Activated naive CD4-positive, alpha-beta T cell treated with anti-CD3 and anti-CD28 coated beads, Interleukin-2, amount 50 U/mL, for 16 hours (primary cell): Measurements from ENCODE around the gene PCDHA5.
"Not testable (repeated sequence)": the region's sequence is repeated elsewhere in the genome, so short reads cannot be mapped to it uniquely, and the experiment has no call there.

ENCODE experiments used
- DNase-seq: peaks from one replicate; pipeline ENCODE4 v3.0.0-alpha.2; 2020

PCDHA5 gene

DNA sequence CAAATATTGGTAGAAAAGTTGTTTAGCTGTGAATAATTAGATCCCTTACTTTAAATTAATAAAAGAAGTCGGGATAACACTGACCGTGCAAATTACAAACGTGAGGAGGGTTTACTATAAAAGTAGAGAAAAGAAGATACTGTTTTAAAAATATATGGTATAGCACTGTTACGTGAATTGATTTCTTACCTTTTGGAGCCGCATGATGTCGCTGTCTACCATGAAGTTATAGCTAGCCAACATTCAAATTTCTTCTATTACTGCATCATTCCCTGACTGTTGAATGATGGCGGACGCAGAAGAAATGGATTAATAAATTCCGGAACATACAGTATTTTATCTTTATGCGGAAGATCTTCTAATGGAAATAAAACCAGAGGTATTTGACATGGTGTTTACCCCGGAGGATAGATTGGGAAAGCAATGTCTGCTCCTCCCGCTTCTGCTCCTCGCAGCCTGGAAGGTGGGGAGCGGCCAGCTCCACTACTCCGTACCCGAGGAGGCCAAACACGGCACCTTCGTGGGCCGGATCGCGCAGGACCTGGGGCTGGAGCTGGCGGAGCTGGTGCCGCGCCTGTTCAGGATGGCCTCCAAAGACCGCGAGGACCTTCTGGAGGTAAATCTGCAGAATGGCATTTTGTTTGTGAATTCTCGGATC lies 6.4 kb downstream of the PCDHA5 start, which contains the start of gene PCDHA6:
TSS of gene PCDHA6 (plus strand) at position 257 of the 658 bp plus-strand sequence. CDS start at position 389, 132 bp downstream.
- DNase-seq: no peak

GRCh38 chr5:140828362-140828737 lies 6.9 kb downstream of the PCDHA5 start:
- no peak for DNase-seq

DNA sequence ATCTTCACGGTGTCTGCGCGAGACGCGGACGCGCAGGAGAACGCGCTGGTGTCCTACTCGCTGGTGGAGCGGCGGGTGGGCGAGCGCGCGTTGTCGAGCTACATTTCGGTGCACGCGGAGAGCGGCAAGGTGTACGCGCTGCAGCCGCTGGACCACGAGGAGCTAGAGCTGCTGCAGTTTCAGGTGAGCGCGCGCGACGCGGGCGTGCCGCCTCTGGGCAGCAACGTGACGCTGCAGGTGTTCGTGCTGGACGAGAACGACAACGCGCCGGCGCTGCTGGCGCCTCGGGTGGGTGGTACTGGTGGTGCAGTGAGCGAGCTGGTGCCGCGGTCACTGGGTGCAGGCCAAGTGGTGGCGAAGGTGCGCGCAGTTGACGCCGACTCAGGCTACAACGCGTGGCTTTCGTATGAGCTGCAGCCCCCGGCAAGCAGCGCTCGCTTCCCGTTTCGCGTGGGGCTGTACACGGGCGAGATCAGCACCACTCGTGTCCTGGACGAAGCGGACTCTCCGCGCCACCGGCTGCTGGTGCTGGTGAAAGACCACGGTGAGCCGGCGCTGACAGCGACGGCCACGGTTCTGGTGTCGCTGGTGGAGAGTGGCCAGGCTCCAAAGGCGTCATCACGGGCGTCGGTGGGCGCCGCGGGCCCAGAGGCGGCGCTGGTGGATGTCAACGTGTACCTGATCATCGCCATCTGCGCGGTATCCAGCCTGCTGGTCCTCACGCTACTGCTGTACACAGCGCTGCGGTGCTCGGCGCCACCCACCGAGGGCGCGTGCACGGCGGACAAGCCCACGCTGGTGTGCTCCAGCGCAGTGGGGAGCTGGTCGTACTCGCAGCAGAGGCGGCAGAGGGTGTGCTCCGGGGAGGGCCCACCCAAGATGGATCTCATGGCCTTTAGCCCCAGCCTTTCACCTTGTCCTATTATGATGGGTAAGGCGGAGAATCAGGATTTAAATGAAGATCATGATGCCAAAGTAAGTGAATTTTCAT lies 8.4 kb downstream of the PCDHA5 start:
- DNase-seq: not testable (repeated sequence)

DNA sequence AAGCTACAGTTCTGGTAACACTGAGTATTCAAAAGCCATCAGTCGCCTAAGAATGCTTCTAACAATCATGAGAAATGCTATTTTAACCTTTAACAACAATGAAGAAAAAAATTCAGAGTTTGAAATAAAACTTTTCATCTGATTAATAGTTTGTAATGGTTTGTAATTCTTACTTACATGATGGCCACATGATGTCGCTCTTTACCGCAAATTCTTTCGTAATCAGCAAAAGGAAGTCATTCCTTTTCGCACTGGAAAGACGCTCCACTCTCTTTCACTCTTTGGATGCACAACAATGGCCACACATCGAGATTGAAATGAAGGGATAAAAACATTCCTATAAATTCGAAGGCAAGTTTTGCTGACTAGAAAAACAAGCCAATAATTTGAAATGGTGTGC lies 12.6 kb downstream of the PCDHA5 start, which contains the start of gene PCDHA7:
TSS of gene PCDHA7 (plus strand) at position 277 of the 400 bp plus-strand sequence. CDS start at position 392, 115 bp downstream.
- DNase-seq: no peak

- not testable (repeated sequence) for DNase-seq
Measured at GRCh38 chr5:140834439-140835008, 13.1 kb downstream of the PCDHA5 start.

DNA sequence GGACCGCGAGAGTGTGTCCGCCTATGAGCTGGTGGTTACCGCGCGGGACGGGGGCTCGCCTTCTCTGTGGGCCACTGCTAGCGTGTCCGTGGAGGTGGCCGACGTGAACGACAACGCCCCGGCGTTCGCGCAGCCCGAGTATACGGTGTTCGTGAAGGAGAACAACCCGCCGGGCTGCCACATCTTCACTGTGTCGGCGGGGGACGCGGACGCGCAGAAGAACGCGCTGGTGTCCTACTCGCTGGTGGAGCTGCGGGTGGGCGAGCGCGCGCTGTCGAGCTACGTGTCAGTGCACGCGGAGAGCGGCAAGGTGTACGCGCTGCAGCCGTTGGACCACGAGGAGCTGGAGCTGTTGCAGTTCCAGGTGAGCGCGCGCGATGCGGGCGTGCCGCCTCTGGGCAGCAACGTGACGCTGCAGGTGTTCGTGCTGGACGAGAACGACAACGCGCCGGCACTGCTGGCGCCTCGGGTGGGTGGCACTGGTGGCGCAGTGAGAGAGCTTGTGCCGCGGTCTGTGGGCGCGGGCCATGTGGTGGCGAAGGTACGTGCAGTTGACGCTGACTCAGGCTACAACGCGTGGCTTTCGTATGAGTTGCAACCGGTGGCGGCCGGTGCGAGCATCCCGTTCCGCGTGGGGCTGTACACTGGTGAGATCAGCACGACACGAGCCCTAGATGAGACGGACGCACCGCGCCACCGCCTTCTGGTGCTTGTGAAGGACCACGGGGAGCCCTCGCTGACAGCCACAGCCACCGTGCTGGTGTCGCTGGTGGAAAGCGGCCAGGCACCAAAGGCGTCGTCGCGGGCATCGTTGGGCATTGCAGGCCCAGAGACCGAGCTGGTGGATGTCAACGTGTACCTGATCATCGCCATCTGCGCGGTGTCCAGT lies 14.5 kb downstream of the PCDHA5 start:
- DNase-seq: no peak

DNA sequence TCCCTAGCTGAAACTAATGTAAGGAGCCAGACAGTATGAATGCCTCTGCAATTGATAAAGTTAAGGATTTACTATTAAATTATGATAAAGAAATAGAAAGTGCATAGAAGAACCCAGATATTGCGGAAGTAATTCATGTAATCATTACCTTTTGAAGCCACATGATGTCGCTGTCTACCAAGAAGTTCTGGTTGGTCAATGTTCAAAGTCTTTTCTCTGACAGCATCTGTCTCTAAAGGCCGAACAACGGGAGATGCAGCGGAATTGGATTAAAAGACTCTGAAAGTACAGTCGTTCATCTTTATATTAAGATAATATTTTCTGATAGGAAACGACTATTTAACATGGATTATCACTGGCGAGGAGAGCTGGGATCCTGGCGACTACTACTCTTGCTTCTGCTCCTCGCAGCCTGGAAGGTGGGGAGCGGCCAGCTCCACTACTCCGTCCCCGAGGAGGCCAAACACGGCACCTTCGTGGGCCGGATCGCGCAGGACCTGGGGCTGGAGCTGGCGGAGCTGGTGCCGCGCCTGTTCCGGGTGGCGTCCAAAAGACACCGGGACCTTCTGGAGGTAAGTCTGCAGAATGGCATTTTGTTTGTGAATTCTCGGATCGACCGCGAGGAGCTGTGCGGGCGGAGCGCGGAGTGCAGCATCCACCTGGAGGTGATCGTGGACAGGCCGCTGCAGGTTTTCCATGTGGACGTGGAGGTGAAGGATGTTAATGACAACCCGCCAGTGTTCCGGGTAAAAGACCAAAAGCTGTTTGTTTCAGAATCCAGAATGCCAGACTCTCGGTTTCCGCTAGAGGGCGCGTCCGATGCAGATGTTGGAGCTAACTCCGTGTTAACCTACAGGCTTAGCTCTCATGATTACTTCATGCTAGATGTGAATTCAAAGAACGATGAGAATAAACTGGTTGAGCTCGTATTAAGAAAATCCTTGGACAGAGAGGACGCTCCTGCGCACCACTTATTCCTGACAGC lies 19.9 kb downstream of the PCDHA5 start, which contains the start of gene PCDHA8:
TSS of gene PCDHA8 (plus strand) at position 210 of the 985 bp plus-strand sequence. CDS start at position 345, 135 bp downstream.
- no peak for DNase-seq

- no peak for DNase-seq
Measured at GRCh38 chr5:140842798-140843733, 21.7 kb downstream of the PCDHA5 start.

DNA sequence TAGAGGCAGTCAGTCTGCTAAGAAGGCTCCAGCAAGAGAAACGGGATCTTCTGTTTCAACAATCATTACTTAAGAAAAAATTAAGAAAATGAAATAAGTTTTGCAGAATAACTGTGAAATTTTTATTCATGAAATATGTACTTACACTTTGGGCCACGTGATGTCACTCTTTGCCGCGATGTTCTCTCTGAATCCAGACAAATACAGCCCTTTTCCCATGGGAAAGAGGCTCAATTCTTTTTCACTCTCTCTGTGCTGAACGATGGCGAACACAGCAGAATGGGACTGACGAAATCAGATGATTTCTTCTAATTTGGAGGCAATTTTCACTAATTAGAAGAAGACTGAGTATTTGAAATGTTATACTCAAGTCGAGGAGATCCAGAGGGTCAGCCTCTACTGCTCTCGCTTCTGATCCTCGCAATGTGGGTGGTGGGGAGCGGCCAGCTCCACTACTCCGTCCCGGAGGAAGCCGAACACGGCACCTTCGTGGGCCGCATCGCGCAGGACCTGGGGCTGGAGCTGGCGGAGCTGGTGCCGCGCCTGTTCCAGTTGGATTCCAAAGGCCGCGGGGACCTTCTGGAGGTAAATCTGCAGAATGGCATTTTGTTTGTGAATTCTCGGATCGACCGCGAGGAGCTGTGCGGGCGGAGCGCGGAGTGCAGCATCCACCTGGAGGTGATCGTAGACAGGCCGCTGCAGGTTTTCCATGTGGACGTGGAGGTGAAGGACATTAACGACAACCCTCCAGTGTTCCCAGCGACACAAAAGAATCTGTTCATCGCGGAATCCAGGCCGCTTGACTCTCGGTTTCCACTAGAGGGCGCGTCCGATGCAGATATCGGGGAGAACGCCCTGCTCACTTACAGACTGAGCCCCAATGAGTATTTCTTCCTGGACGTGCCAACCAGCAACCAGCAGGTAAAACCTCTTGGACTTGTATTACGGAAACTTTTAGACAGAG lies 27.0 kb downstream of the PCDHA5 start, which contains the start of gene PCDHA9:
TSS of gene PCDHA9 (plus strand) at position 244 of the 964 bp plus-strand sequence. CDS start at position 358, 114 bp downstream.
- not testable (repeated sequence) for DNase-seq

- DNase-seq: not testable (repeated sequence)
Measured at GRCh38 chr5:140849831-140850634, 28.6 kb downstream of the PCDHA5 start.

GRCh38 chr5:140855772-140856674 lies 34.6 kb downstream of the PCDHA5 start, which contains the start of gene PCDHA10:
PCDHA10 (plus strand) TSS chr5:140855897; CDS start chr5:140856049, 152 bp downstream.
- no peak for DNase-seq

GRCh38 chr5:140857177-140857986 lies 36.0 kb downstream of the PCDHA5 start:
- no peak for DNase-seq

DNA sequence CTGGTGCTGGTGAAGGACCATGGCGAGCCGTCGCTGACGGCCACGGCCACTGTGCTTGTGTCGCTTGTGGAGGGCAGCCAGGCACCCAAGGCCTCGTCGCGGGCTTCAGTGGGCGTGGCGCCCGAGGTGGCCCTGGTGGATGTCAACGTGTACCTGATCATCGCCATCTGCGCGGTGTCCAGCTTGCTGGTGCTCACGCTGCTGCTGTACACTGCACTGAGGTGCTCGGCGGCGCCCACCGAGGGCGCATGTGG lies 36.5 kb downstream of the PCDHA5 start:
- no peak for DNase-seq

DNA sequence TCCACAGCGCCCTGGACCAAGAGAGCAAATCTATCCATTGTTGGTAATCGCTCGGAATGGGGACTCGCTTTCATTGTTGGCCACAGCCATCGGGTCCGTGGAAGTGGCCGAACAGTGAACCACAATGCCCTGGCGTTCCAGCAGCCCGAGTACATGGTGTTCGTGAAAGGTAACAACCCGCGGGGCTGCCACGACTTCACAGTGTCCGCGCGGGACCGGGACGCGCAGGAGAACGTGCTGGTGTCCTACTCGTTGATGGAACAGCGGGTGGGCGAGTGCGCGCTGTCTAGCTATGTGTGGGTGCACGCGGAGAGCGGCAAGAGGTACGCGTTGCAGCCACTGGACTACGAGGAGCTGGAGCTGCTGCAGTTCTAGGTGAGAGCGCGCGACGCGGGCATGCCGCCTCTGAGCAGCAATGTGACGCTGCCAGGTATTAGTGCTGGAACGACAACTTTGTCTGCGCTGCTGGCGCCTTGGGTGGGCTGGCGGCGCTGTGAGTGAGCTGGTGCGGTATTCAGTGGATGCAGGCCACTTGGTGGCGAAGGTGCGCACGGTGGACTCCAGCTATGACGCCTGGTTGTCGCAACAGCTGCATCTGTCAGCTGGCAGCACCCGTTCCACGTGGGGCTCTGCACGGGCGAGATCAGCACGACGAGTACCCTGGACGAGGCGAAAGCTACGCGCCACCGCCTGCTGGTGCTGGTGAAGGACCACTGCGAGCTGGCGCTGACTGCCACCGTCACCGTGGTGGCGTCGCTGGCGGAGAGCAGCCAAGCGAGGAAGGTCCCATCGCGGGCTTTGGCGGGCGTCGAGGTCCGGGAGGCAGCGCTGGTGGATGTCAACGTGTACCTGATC lies 41.3 kb downstream of the PCDHA5 start:
- DNase-seq: no peak
